ENCODE data around the gene ADAMTS20.

The ADAMTS20 gene

DNA sequence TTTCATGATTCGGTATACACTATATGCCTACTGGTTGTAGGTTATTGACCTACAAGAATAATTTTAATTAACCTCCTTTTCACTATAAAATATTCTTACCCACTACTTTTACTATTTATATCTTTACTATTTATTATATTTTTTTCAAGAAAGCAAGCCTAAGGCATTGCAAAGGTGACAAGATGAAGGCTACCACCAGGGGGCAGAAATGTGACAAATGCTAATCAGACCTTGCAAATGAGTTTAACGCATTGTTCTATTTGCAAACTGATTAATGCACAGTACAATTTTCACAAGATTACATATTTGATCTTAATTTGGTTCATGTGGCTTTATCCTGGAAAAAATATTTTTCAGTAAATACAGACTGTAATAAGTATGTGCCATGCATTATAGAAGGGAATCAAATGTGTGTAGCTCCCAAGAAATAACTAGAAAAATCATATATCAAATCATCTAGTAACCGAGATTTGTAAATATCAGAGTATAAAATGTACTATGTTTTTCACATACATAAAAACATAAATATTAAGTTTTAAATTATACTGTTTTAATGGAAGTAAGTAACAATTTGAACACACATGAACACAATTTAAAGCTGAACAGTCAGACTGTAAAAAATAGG, 107.0 kb downstream of the ADAMTS20 start:
- FAIRE-seq (peak; percentile 64), DNase-seq (ENCODE audit: insufficient read length, low spot score) (no peak)
- TF ChIP-seq, protein P1, sequence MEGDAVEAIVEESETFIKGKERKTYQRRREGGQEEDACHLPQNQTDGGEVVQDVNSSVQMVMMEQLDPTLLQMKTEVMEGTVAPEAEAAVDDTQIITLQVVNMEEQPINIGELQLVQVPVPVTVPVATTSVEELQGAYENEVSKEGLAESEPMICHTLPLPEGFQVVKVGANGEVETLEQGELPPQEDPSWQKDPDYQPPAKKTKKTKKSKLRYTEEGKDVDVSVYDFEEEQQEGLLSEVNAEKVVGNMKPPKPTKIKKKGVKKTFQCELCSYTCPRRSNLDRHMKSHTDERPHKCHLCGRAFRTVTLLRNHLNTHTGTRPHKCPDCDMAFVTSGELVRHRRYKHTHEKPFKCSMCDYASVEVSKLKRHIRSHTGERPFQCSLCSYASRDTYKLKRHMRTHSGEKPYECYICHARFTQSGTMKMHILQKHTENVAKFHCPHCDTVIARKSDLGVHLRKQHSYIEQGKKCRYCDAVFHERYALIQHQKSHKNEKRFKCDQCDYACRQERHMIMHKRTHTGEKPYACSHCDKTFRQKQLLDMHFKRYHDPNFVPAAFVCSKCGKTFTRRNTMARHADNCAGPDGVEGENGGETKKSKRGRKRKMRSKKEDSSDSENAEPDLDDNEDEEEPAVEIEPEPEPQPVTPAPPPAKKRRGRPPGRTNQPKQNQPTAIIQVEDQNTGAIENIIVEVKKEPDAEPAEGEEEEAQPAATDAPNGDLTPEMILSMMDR (IDR thresholded peaks at IDR 0.05; ENCODE audit: insufficient read depth, missing control alignments): peak; percentile 75

DNA sequence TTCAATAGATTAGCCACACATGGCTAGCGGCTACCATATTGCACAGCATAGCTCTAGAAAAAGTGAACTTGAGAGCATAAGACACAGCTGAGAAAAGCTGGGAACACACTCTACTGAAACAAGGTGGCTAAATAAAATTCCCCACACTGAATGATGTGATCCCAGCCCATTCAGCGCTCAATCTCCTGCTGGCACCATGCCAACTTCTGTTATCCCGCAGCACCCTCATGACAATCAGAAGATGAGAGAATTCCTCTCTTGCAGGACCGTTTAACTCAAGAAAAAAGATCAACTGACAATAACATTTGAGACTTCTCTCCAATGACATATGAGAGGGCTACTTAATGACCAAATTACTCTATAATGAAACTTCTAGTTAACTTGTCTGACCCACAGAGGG, 115.4 kb downstream of the ADAMTS20 start:
- FAIRE-seq: no peak
- TF ChIP-seq, protein P1 (IDR thresholded peaks at IDR 0.05; ENCODE audit: insufficient read depth, missing control alignments): no peak
- DNase-seq (ENCODE audit: insufficient read length, low spot score): no peak

DNA sequence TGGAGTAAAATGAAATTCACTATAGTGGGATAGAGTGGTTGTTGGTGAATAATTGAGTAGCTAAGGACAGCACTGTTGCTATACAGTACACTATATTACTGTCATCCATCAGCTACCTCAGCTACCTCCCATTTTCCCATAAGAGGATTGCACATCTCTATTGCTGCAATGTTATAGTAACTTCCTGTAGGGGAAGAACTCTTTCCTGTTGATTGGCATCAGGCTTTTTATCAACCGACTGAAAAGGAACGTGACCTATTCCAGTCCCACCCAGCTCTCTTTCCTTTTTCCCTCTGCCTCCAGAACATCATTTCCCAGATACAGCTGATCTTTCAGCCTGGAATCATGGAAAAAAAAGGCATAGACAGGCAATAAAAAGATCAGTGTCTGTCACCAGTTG, 117.4 kb downstream of the ADAMTS20 start:
- TF ChIP-seq, protein P1 (IDR thresholded peaks at IDR 0.05; ENCODE audit: insufficient read depth, missing control alignments): no peak
- FAIRE-seq (no peak), DNase-seq (ENCODE audit: insufficient read length, low spot score) (no peak)

DNA sequence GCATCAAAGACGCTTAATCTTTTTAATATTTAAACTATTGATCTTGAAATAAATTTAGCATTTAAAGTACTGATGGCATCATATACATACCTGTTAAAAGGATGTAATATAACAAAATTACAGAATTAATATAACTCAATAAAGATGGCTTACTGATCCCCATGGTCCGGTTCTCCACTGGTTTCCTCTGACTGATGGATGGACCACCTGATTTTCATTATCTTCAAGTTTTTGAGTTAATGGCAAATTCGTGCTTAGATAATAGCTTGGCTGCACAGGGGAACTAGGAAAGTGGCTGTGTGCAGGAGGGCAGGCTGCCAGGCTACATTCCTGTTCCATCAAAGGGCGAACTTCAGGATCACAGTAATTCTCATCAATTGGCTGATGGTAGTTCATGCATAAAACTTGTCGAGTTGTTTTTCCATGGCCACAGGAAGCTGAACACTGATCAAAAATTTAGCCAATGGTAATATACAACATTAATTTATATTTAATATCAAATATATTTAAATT, 123.9 kb downstream of the ADAMTS20 start:
- DNase-seq (ENCODE audit: insufficient read length, low spot score) (no peak), FAIRE-seq (no peak)

DNA sequence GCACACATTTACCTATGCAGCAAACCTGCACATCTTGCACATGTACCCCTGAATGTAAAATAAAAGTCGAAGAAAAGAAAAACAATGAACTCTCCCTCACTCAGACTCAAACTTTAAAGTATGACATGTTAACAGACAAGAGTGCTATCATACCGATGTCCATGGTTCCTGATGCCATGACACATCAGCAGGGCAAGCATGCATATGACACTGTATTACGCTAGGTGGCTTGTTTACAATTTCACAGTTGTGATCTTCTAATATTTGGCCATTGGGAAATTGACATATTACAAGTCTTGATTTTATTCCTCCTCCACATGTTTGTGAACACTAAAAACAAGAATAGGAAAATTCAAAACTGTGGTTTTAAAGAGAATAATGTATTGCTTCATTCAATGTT, 126.6 kb downstream of the ADAMTS20 start:
- no peak for DNase-seq (ENCODE audit: insufficient read length, low spot score)
- no peak for FAIRE-seq

More for the DNA sequence above, 123.9 kb downstream of the ADAMTS20 start:
- TF ChIP-seq, protein P1 (IDR thresholded peaks at IDR 0.05; ENCODE audit: insufficient read depth, missing control alignments): no peak

DNA sequence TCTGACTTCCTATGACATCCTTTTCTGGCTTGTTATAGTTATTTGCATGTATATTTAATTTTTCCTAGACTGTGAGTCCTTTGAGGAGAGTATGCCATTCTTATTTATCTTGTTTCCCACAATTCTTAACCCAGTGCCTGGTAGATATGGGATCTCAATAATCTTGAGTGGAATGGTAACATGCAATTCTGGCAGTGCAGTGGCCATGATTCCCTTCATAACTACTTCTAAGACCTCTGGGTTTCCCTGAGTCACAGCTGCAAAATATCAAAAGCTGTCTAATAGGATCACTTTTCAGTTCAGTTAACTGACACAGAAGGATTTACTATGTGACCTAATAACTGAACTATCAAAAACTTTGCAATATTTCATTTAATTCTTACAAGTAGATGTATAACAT, 135.0 kb downstream of the ADAMTS20 start:
- FAIRE-seq: no peak
- DNase-seq (ENCODE audit: insufficient read length, low spot score): no peak
- TF ChIP-seq, protein P1 (IDR thresholded peaks at IDR 0.05; ENCODE audit: insufficient read depth, missing control alignments): no peak

More for the DNA sequence above, 126.6 kb downstream of the ADAMTS20 start:
- TF ChIP-seq, protein P1 (IDR thresholded peaks at IDR 0.05; ENCODE audit: insufficient read depth, missing control alignments): no peak

Measured in D721Med (cell line).